NCI-H2107 treated with DMSO at 0.1 percent for 48 hours (cell line): Measurements from ENCODE around the gene TIMM8B.
"Not testable (repeated sequence)": the region's sequence is repeated elsewhere in the genome, so short reads cannot be mapped to it uniquely, and the experiment has no call there.

Source experiments
- DNase-seq: peaks from one replicate; lab custom pipeline; 2025; ENCODE audit not compliant: unreplicated experiment; lab: John Stamatoyannopoulos, UW

The TIMM8B gene

GRCh38 chr11:112086422-112087191, at the start of gene TIMM8B, which contains the start of gene SDHD:
Gene TIMM8B, minus strand, starts transcription at chr11:112086756. Its CDS starts 33 bp downstream, at chr11:112086723.
Gene SDHD, plus strand, starts transcription at chr11:112086873. Its CDS starts 35 bp downstream, at chr11:112086908.
- DNase-seq, result peak; percentile 96

- DNase-seq, result no peak
Observed at GRCh38 chr11:112134473-112134872, 47.9 kb upstream of the TIMM8B start.

- DNase-seq, result no peak
Observed at GRCh38 chr11:112132737-112133136, 46.2 kb upstream of the TIMM8B start.

- DNase-seq, result no peak
Observed at GRCh38 chr11:112129656-112130055, 43.1 kb upstream of the TIMM8B start.

- peak; percentile 4 for DNase-seq
Observed at GRCh38 chr11:112128483-112129121, 42.0 kb upstream of the TIMM8B start.

GRCh38 chr11:112127056-112127455, 40.5 kb upstream of the TIMM8B start:
- no peak for DNase-seq

GRCh38 chr11:112123129-112123528, 36.6 kb upstream of the TIMM8B start:
- DNase-seq, result no peak

GRCh38 chr11:112121981-112122615, 35.5 kb upstream of the TIMM8B start:
- no peak for DNase-seq

- no peak for DNase-seq
Observed at GRCh38 chr11:112118176-112118575, 31.6 kb upstream of the TIMM8B start.

- DNase-seq, result no peak
Observed at GRCh38 chr11:112115386-112115785, 28.8 kb upstream of the TIMM8B start.

- no peak for DNase-seq
Observed at GRCh38 chr11:112114460-112114859, 27.9 kb upstream of the TIMM8B start.

GRCh38 chr11:112113539-112114457, 27.2 kb upstream of the TIMM8B start:
- DNase-seq, result peak; percentile 74

- DNase-seq, result no peak
Observed at GRCh38 chr11:112106070-112106469, 19.5 kb upstream of the TIMM8B start.

GRCh38 chr11:112103446-112103845, 16.9 kb upstream of the TIMM8B start:
- no peak for DNase-seq

- no peak for DNase-seq
Observed at GRCh38 chr11:112100462-112100861, 13.9 kb upstream of the TIMM8B start.

GRCh38 chr11:112097734-112098528, 11.4 kb upstream of the TIMM8B start:
- DNase-seq, result no peak

GRCh38 chr11:112096194-112096593, 9.6 kb upstream of the TIMM8B start:
- DNase-seq, result no peak

- DNase-seq, result not testable (repeated sequence)
Observed at GRCh38 chr11:112095302-112095701, 8.7 kb upstream of the TIMM8B start.

- DNase-seq, result no peak
Observed at GRCh38 chr11:112087212-112087611, 656 bp upstream of the TIMM8B start.

- DNase-seq, result no peak
Observed at GRCh38 chr11:112085822-112086421, 634 bp downstream of the TIMM8B start.
